ENCODE results near the gene SMIM3.

DNA sequence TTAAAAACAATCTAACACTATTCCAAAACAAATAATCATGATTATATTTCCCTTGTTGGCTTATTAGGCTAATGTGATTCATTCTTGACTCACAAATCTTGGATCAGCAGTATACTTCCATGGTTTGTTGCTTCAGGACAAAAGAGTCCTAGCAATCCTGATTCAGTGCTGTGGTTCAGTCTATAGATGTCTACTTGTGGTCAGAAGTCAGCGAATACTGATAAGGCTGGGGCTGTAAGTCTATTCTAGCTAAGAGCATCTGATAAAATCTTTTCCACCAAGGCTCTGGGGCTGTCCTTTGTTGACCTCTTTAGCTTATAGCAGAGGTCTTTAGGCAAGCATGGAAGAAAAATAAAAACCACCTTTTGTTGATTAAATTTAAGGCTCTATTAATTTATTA, 4.4 kb upstream of the SMIM3 start:
- TF ChIP-seq, protein P1, sequence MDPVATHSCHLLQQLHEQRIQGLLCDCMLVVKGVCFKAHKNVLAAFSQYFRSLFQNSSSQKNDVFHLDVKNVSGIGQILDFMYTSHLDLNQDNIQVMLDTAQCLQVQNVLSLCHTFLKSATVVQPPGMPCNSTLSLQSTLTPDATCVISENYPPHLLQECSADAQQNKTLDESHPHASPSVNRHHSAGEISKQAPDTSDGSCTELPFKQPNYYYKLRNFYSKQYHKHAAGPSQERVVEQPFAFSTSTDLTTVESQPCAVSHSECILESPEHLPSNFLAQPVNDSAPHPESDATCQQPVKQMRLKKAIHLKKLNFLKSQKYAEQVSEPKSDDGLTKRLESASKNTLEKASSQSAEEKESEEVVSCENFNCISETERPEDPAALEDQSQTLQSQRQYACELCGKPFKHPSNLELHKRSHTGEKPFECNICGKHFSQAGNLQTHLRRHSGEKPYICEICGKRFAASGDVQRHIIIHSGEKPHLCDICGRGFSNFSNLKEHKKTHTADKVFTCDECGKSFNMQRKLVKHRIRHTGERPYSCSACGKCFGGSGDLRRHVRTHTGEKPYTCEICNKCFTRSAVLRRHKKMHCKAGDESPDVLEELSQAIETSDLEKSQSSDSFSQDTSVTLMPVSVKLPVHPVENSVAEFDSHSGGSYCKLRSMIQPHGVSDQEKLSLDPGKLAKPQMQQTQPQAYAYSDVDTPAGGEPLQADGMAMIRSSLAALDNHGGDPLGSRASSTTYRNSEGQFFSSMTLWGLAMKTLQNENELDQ (CRISPR knock-in tag; IDR thresholded peaks at IDR 0.05; ENCODE audit: borderline replicate concordance), result no peak
- TF ChIP-seq ZNF224 (CRISPR knock-in tag; IDR thresholded peaks at IDR 0.05), result no peak
- no peak for TF ChIP-seq GTF2F1 (IDR thresholded peaks at IDR 0.05; ENCODE audit: low read length)
- no peak for TF ChIP-seq POLR2A (IDR thresholded peaks at IDR 0.05; ENCODE audit: insufficient read depth in 1 of 2, low read depth in 2 of 2, low read length in 2 of 2)
- TF ChIP-seq, protein P2, sequence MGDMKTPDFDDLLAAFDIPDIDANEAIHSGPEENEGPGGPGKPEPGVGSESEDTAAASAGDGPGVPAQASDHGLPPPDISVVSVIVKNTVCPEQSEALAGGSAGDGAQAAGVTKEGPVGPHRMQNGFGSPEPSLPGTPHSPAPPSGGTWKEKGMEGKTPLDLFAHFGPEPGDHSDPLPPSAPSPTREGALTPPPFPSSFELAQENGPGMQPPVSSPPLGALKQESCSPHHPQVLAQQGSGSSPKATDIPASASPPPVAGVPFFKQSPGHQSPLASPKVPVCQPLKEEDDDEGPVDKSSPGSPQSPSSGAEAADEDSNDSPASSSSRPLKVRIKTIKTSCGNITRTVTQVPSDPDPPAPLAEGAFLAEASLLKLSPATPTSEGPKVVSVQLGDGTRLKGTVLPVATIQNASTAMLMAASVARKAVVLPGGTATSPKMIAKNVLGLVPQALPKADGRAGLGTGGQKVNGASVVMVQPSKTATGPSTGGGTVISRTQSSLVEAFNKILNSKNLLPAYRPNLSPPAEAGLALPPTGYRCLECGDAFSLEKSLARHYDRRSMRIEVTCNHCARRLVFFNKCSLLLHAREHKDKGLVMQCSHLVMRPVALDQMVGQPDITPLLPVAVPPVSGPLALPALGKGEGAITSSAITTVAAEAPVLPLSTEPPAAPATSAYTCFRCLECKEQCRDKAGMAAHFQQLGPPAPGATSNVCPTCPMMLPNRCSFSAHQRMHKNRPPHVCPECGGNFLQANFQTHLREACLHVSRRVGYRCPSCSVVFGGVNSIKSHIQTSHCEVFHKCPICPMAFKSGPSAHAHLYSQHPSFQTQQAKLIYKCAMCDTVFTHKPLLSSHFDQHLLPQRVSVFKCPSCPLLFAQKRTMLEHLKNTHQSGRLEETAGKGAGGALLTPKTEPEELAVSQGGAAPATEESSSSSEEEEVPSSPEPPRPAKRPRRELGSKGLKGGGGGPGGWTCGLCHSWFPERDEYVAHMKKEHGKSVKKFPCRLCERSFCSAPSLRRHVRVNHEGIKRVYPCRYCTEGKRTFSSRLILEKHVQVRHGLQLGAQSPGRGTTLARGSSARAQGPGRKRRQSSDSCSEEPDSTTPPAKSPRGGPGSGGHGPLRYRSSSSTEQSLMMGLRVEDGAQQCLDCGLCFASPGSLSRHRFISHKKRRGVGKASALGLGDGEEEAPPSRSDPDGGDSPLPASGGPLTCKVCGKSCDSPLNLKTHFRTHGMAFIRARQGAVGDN (CRISPR knock-in tag; IDR thresholded peaks at IDR 0.05), result no peak
- TF ChIP-seq, protein P3, sequence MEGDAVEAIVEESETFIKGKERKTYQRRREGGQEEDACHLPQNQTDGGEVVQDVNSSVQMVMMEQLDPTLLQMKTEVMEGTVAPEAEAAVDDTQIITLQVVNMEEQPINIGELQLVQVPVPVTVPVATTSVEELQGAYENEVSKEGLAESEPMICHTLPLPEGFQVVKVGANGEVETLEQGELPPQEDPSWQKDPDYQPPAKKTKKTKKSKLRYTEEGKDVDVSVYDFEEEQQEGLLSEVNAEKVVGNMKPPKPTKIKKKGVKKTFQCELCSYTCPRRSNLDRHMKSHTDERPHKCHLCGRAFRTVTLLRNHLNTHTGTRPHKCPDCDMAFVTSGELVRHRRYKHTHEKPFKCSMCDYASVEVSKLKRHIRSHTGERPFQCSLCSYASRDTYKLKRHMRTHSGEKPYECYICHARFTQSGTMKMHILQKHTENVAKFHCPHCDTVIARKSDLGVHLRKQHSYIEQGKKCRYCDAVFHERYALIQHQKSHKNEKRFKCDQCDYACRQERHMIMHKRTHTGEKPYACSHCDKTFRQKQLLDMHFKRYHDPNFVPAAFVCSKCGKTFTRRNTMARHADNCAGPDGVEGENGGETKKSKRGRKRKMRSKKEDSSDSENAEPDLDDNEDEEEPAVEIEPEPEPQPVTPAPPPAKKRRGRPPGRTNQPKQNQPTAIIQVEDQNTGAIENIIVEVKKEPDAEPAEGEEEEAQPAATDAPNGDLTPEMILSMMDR (CRISPR knock-in tag; IDR thresholded peaks at IDR 0.05), result no peak

Measured in HepG2 (cell line).